ENCODE data around the gene DEFB131A.
"Not testable (repeated sequence)": the region's sequence is repeated elsewhere in the genome, so short reads cannot be mapped to it uniquely, and the experiment has no call there.

DNA sequence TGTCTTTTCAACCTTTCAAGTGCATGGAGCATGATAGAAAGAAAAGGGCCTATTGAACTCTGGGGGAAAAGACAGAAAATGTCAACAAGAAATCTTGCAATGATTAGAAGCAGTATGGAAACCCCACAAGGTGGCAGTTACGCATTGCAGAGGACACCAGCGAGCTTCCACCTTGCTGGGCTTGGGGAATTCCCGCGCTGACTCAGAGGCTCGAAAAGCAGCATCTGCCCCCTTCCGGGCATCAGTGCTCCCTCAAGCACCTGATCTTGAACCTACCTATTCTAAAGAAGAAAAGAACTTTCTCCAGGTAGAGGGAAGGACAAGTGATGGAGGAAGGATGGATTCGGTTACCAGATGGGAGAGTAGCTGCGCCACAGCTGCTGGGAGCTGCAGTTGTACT, 35.3 kb downstream of the DEFB131A start:
- not testable (repeated sequence) for TF ChIP-seq POLR2A, POLR2AphosphoS5 (IDR thresholded peaks at IDR 0.05)
- TF ChIP-seq, protein P1, sequence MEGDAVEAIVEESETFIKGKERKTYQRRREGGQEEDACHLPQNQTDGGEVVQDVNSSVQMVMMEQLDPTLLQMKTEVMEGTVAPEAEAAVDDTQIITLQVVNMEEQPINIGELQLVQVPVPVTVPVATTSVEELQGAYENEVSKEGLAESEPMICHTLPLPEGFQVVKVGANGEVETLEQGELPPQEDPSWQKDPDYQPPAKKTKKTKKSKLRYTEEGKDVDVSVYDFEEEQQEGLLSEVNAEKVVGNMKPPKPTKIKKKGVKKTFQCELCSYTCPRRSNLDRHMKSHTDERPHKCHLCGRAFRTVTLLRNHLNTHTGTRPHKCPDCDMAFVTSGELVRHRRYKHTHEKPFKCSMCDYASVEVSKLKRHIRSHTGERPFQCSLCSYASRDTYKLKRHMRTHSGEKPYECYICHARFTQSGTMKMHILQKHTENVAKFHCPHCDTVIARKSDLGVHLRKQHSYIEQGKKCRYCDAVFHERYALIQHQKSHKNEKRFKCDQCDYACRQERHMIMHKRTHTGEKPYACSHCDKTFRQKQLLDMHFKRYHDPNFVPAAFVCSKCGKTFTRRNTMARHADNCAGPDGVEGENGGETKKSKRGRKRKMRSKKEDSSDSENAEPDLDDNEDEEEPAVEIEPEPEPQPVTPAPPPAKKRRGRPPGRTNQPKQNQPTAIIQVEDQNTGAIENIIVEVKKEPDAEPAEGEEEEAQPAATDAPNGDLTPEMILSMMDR (IDR thresholded peaks at IDR 0.05 in 8 of 11, conservative IDR thresholded peaks at IDR 0.05 in 3 of 11) = not testable (repeated sequence)
